ENCODE data around the gene RAD18. TPM values are rescaled to one million over a fixed set of nuclear protein-coding genes. Genes with fewer than 3 reads are reported as not detected.

Gene RAD18
- total RNA-seq, 1 experiment from 2014 or later = 25.8 TPM

DNA sequence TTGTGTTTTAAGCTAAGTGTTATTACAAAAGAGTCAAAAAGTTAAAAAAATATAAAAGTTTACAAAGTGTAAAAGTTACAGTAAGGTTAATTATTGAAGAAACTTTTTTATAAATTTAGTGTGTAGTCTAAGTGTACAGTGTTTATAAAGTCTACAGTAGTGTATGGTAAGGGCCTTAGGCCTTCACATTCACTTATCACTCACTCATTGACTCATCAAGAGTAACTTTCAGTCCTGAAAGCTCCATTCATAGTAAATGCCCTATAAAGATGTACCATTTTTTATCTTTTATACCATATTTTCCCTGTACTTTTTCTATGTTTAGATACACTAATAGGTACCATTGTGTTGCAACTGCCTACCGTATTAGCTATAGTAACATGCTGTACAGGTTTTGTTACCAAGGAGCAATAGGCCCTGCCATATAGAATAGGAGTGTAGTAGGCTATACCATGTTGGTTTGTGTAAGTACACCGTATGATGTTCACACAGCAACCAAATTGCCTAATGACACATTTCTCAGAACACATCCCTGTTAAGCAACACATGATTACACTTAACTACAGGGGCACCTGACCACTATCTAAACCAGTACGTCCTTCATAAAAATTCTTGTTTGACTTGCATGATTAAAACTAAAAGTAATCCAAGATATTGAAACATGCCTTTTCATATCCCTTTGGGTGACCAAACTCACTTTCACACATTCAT is 17.2 kb downstream of the RAD18 start:
- CTCF ChIA-PET = no interaction called here
- Mint-ChIP-seq H3K4me1 (ENCODE audit: low read depth, unreplicated experiment) (no peaks in the 10 kb centered on the region), H3K27ac (ENCODE audit: unreplicated experiment) (no peak overlapping the region), H3K27me3 (ENCODE audit: unreplicated experiment) (no peaks in the 10 kb centered on the region), H3K36me3 (ENCODE audit: insufficient read depth, unreplicated experiment) (peaks cover 6% of the 10 kb centered on the region), H3K9me3 (ENCODE audit: low read depth, unreplicated experiment) (peaks cover 5% of the 10 kb centered on the region), H3K4me3 (ENCODE audit: low read depth, unreplicated experiment) (no peak overlapping the region)
- TF ChIP-seq, protein P1, sequence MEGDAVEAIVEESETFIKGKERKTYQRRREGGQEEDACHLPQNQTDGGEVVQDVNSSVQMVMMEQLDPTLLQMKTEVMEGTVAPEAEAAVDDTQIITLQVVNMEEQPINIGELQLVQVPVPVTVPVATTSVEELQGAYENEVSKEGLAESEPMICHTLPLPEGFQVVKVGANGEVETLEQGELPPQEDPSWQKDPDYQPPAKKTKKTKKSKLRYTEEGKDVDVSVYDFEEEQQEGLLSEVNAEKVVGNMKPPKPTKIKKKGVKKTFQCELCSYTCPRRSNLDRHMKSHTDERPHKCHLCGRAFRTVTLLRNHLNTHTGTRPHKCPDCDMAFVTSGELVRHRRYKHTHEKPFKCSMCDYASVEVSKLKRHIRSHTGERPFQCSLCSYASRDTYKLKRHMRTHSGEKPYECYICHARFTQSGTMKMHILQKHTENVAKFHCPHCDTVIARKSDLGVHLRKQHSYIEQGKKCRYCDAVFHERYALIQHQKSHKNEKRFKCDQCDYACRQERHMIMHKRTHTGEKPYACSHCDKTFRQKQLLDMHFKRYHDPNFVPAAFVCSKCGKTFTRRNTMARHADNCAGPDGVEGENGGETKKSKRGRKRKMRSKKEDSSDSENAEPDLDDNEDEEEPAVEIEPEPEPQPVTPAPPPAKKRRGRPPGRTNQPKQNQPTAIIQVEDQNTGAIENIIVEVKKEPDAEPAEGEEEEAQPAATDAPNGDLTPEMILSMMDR (IDR thresholded peaks at IDR 0.05; ENCODE audit: unreplicated experiment) = no peak
- no peak for DNase-seq
- intact Hi-C loops (cut with micrococcal nuclease; ENCODE audit: unreplicated experiment) = no loop called here
- no TSS peak for BruUV-seq (replicated peaks)

DNA sequence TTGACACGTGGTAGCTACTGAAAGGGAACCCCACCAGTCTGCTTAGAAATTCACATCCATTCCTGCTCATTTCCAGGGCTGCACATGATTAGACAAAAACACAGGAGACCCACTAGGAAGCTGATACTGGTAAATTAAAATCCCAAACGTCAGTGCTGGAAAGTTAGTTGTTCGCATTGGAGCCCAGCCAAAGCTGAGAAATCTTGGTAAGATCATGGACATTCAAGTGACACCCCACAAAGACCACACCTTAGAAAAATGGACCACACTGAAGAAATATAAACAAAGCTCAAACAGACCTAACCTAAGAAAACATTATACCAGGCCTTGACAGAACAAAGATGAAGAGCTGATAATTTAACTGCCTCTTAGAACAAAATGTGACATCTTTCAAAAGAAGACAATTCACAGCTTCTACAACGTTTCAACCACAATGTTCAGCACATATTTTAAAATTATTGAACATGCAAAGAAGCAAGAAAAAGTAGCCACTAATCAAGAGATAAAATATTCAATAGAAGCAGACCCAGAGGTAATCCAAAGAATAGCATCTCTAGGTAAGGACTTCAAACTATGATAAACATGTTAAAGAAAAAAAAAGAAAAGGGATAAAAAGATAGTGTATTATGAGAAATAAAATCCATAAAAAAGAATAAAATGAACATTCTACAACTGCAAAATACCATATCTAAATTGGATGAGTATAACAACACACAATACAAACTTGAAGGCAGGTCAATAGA is 20.4 kb downstream of the RAD18 start:
- intact Hi-C loops (cut with micrococcal nuclease; ENCODE audit: unreplicated experiment) = no loop called here
- Mint-ChIP-seq H3K27ac (ENCODE audit: unreplicated experiment) (no peak overlapping the region), H3K36me3 (ENCODE audit: insufficient read depth, unreplicated experiment) (peaks cover 11% of the 10 kb centered on the region), H3K4me1 (ENCODE audit: low read depth, unreplicated experiment) (peaks cover 11% of the 10 kb centered on the region), H3K9me3 (ENCODE audit: low read depth, unreplicated experiment) (peaks cover 5% of the 10 kb centered on the region), H3K4me3 (ENCODE audit: low read depth, unreplicated experiment) (no peak overlapping the region), H3K27me3 (ENCODE audit: unreplicated experiment) (no peaks in the 10 kb centered on the region)
- no TSS peak for BruUV-seq (replicated peaks)
- TF ChIP-seq, protein P1 (IDR thresholded peaks at IDR 0.05; ENCODE audit: unreplicated experiment) = no peak
- CTCF ChIA-PET = no interaction called here
- no peak for DNase-seq

DNA sequence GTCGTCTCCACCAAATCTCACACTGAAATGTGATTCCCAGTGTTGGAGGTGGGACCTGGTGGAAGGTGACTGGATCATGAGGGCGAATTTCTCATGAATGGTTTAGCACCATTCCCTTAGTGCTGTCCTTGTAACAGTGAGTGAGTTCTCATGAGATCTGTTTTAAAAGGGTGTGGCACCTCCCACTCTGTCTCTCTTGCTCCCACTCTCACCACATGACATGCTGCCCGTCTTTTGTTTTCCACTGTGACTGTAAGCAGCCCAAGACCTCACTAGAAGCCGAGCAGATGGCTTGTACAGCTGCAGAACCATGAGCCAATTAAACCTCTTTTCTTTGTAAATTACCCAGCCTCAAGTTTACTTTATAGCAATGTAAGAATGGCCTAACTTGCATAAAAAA is 21.2 kb downstream of the RAD18 start:
- H3K36me3 Mint-ChIP-seq (ENCODE audit: insufficient read depth, unreplicated experiment) = peaks cover 11% of the 10 kb centered on the region
- CTCF ChIA-PET = no interaction called here

DNA sequence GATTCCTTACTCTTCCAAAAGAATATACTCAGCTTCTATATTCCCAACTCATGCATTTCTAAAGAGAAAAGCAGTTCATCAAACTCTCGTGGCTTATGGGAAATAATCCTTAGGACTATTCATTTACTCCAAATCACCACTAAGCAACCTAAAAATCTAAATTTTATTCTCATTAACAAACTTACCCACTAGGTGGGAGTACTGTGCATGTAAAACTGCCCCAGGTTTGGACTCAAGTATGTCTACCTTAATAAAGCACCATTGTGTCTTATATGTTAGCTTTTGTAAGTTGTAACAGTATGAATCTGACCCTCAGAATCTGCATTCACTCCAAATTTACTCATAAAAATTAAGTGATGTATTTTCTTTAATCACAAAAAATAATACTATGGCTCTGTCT is 25.3 kb downstream of the RAD18 start:
- H3K4me1 Mint-ChIP-seq (ENCODE audit: low read depth, unreplicated experiment) = peaks cover 25% of the 10 kb centered on the region
- CTCF ChIA-PET = no interaction called here
- H3K27me3 Mint-ChIP-seq (ENCODE audit: unreplicated experiment) = no peaks in the 10 kb centered on the region

More for the DNA sequence above, 21.2 kb downstream of the RAD18 start:
- Mint-ChIP-seq H3K4me3 (ENCODE audit: low read depth, unreplicated experiment) (no peak overlapping the region), H3K9me3 (ENCODE audit: low read depth, unreplicated experiment) (peaks cover 5% of the 10 kb centered on the region), H3K27me3 (ENCODE audit: unreplicated experiment) (no peaks in the 10 kb centered on the region), H3K4me1 (ENCODE audit: low read depth, unreplicated experiment) (peaks cover 19% of the 10 kb centered on the region), H3K27ac (ENCODE audit: unreplicated experiment) (no peak overlapping the region)
- intact Hi-C loops (cut with micrococcal nuclease; ENCODE audit: unreplicated experiment) = no loop called here
- no peak for DNase-seq
- BruUV-seq (replicated peaks) = no TSS peak
- TF ChIP-seq, protein P1 (IDR thresholded peaks at IDR 0.05; ENCODE audit: unreplicated experiment) = no peak

More for the DNA sequence above, 25.3 kb downstream of the RAD18 start:
- H3K9me3 Mint-ChIP-seq (ENCODE audit: low read depth, unreplicated experiment) = peaks cover 2% of the 10 kb centered on the region
- BruUV-seq (replicated peaks) = no TSS peak
- H3K27ac Mint-ChIP-seq (ENCODE audit: unreplicated experiment) = peak overlapping the region; percentile 69
- H3K4me3 Mint-ChIP-seq (ENCODE audit: low read depth, unreplicated experiment) = no peak overlapping the region
- DNase-seq = no peak
- peaks cover 10% of the 10 kb centered on the region for H3K36me3 Mint-ChIP-seq (ENCODE audit: insufficient read depth, unreplicated experiment)
- TF ChIP-seq, protein P1 (IDR thresholded peaks at IDR 0.05; ENCODE audit: unreplicated experiment) = no peak
- intact Hi-C loops (cut with micrococcal nuclease; ENCODE audit: unreplicated experiment) = loop anchor here (10.0 kb wide), 2 partner anchors 163 to 273 kb away; no protein-coding TSS in a partner anchor
